Nephron progenitor cell (in vitro differentiated cells): ENCODE data around the gene NKX6-2.
"Not testable (repeated sequence)": the region's sequence is repeated elsewhere in the genome, so short reads cannot be mapped to it uniquely, and the experiment has no call there.

Experiments used
- DNase-seq: peaks from one replicate; pipeline ENCODE4 v3.0.0; 2021
- H3K27ac Mint-ChIP-seq: 2 replicates; pipeline ENCODE4 v1.8.0; 2021; ENCODE audit warnings: mild to moderate bottlenecking, moderate library complexity, mixed read lengths
- H3K27me3 Mint-ChIP-seq: 2 replicates; pipeline ENCODE4 v1.8.0; 2021; ENCODE audit warnings: mild to moderate bottlenecking, low read depth, mixed read lengths; ENCODE audit not compliant: poor library complexity
- H3K36me3 Mint-ChIP-seq: 2 replicates; pipeline ENCODE4 v1.8.0; 2021; ENCODE audit warnings: low read depth, mixed read lengths
- H3K4me1 Mint-ChIP-seq: 2 replicates; pipeline ENCODE4 v1.8.0; 2021; ENCODE audit warnings: mixed read lengths
- H3K4me3 Mint-ChIP-seq: 2 replicates; pipeline ENCODE4 v1.8.0; 2021; ENCODE audit warnings: mild to moderate bottlenecking, moderate library complexity, mixed read lengths
- H3K9me3 Mint-ChIP-seq: 2 replicates; pipeline ENCODE4 v1.8.0; 2021; ENCODE audit warnings: mild to moderate bottlenecking, moderate library complexity, mixed read lengths
- CTCF ChIP-seq: fragments of 200-600 bp; sonication (generic); IDR thresholded peaks from 2 replicates; pipeline ENCODE4 v1.5.0; 2021; ENCODE audit warnings: antibody characterized with exemption

Gene NKX6-2

GRCh38 chr10:132826524-132827422, 40.8 kb upstream of the NKX6-2 start:
- no peak for DNase-seq
- H3K27ac Mint-ChIP-seq, result no peak overlapping the region
- H3K4me3 Mint-ChIP-seq, result no peak overlapping the region
- peaks cover 32% of the 10 kb centered on the region for H3K9me3 Mint-ChIP-seq
- H3K36me3 Mint-ChIP-seq, result peaks cover 7% of the 10 kb centered on the region
- no peaks in the 10 kb centered on the region for H3K4me1 Mint-ChIP-seq
- peaks cover 32% of the 10 kb centered on the region for H3K27me3 Mint-ChIP-seq
- TF ChIP-seq CTCF, result no peak

GRCh38 chr10:132825783-132826523, 40.0 kb upstream of the NKX6-2 start:
- not testable (repeated sequence) for DNase-seq, H3K4me1 Mint-ChIP-seq, H3K36me3 Mint-ChIP-seq, H3K27ac Mint-ChIP-seq, H3K4me3 Mint-ChIP-seq
- H3K27me3 Mint-ChIP-seq, result peaks cover 23% of the 10 kb centered on the region
- H3K9me3 Mint-ChIP-seq, result peaks cover 32% of the 10 kb centered on the region

- Mint-ChIP-seq H3K27ac (no peak overlapping the region), H3K4me3 (no peak overlapping the region)
These were observed 34.1 kb upstream of the NKX6-2 start for GRCh38 chr10:132820056-132820455.

GRCh38 chr10:132817701-132818211, 31.8 kb upstream of the NKX6-2 start:
- no peak for TF ChIP-seq CTCF
- H3K4me1 Mint-ChIP-seq, result peaks cover 9% of the 10 kb centered on the region
- H3K4me3 Mint-ChIP-seq, result no peak overlapping the region
- H3K36me3 Mint-ChIP-seq, result peaks cover 9% of the 10 kb centered on the region
- DNase-seq, result no peak
- H3K27ac Mint-ChIP-seq, result no peak overlapping the region
- peaks cover 15% of the 10 kb centered on the region for H3K9me3 Mint-ChIP-seq
- peaks cover 37% of the 10 kb centered on the region for H3K27me3 Mint-ChIP-seq

More at GRCh38 chr10:132820056-132820455, 34.1 kb upstream of the NKX6-2 start:
- peaks cover 9% of the 10 kb centered on the region for H3K4me1 Mint-ChIP-seq
- H3K27me3 Mint-ChIP-seq, result peaks cover 30% of the 10 kb centered on the region
- no peak for TF ChIP-seq CTCF
- DNase-seq, result no peak
- peaks cover 9% of the 10 kb centered on the region for H3K36me3 Mint-ChIP-seq
- H3K9me3 Mint-ChIP-seq, result peaks cover 15% of the 10 kb centered on the region

GRCh38 chr10:132816718-132817117, 30.8 kb upstream of the NKX6-2 start:
- no peak for TF ChIP-seq CTCF
- peak overlapping the region; percentile 64 for H3K27ac Mint-ChIP-seq
- H3K36me3 Mint-ChIP-seq, result peaks cover 9% of the 10 kb centered on the region
- H3K4me1 Mint-ChIP-seq, result peaks cover 9% of the 10 kb centered on the region
- H3K4me3 Mint-ChIP-seq, result no peak overlapping the region
- peaks cover 37% of the 10 kb centered on the region for H3K27me3 Mint-ChIP-seq
- DNase-seq, result no peak
- peaks cover 15% of the 10 kb centered on the region for H3K9me3 Mint-ChIP-seq

- no peak overlapping the region for H3K27ac Mint-ChIP-seq
- no peak overlapping the region for H3K4me3 Mint-ChIP-seq
- TF ChIP-seq CTCF, result no peak
- no peak for DNase-seq
- H3K36me3 Mint-ChIP-seq, result peaks cover 9% of the 10 kb centered on the region
- peaks cover 37% of the 10 kb centered on the region for H3K27me3 Mint-ChIP-seq
- H3K4me1 Mint-ChIP-seq, result peaks cover 13% of the 10 kb centered on the region
- peaks cover 15% of the 10 kb centered on the region for H3K9me3 Mint-ChIP-seq
These were observed 29.4 kb upstream of the NKX6-2 start for GRCh38 chr10:132815168-132815857.
